ENCODE measurements around the gene VAMP7. TPM values are rescaled to one million over a fixed set of nuclear protein-coding genes. Genes with fewer than 3 reads are reported as not detected.

Gene VAMP7
- total RNA-seq, 1 donor from 2014 or later: 21.4 TPM

DNA sequence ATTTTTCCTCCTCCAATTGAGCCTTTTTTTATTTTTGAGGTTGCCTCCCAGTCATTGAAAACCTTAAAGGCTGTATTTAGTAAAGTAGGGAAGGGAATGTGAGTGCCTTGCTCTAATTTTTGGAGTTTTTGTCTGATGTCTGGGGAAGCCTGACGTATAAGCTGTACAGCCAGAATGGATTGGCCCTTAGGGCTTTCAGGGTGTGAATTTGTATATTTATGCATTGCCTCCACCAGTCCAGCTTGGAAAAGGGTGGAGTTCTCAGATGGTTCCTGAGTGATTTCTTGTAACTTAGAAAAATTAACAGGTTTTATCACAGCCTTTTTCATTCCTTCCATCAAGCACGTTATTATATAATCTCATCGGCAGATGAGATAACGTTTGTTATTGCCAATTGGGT lies 107.7 kb downstream of the VAMP7 start:
- intact Hi-C loops (cut with micrococcal nuclease): no loop called here
- H3K27ac ChIP-seq (replicated peaks): no peak overlapping the region
- H3K36me3 ChIP-seq: no peaks in the 10 kb centered on the region
- peaks cover 22% of the 10 kb centered on the region for H3K27me3 ChIP-seq (ENCODE audit: low read depth)
- TF ChIP-seq, protein P1, sequence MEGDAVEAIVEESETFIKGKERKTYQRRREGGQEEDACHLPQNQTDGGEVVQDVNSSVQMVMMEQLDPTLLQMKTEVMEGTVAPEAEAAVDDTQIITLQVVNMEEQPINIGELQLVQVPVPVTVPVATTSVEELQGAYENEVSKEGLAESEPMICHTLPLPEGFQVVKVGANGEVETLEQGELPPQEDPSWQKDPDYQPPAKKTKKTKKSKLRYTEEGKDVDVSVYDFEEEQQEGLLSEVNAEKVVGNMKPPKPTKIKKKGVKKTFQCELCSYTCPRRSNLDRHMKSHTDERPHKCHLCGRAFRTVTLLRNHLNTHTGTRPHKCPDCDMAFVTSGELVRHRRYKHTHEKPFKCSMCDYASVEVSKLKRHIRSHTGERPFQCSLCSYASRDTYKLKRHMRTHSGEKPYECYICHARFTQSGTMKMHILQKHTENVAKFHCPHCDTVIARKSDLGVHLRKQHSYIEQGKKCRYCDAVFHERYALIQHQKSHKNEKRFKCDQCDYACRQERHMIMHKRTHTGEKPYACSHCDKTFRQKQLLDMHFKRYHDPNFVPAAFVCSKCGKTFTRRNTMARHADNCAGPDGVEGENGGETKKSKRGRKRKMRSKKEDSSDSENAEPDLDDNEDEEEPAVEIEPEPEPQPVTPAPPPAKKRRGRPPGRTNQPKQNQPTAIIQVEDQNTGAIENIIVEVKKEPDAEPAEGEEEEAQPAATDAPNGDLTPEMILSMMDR (IDR thresholded peaks at IDR 0.05; ENCODE audit: borderline replicate concordance): no peak
- no peak overlapping the region for H3K4me3 ChIP-seq
- no peaks in the 10 kb centered on the region for H3K4me1 ChIP-seq
- DNase-seq: no peak
- H3K9me3 ChIP-seq (replicated peaks): peaks cover 5% of the 10 kb centered on the region

Other genes with a start within 250 kb of the VAMP7 start
- gene IL9R, start 116.4 kb downstream of the VAMP7 start, total RNA-seq: not detected

Measured in left ventricle myocardium inferior (tissue), 1 donor.